ENCODE results near the gene NUDT16L1. TPM values are rescaled to one million over a fixed set of nuclear protein-coding genes. Genes with fewer than 3 reads are reported as not detected.

Gene NUDT16L1
- total RNA-seq: 10 to 100 TPM in 1 of 4 donors, 1 to 10 TPM in 3; 7.4 to 10.2 (median 8.8) TPM

GRCh38 chr16:4693296-4693955 lies at the start of gene NUDT16L1:
TSS of gene NUDT16L1 (plus strand) at chr16:4693562. CDS start at chr16:4693727, 165 bp downstream.
- peaks cover 19 to 25% of the 10 kb centered on the region in 2 donors for H3K4me1 ChIP-seq
- H3K27me3 ChIP-seq: no peaks in the 10 kb centered on the region
- in situ Hi-C loops (cut with MboI; ENCODE audit: low sequenced_read_pairs in 4 of 4): no loop called here
- ATAC-seq (peak; percentile 83 to 86), DNase-seq (peak; percentile 90 to 95)
- H3K9me3 ChIP-seq: no peaks in the 10 kb centered on the region
- peak within 1 kb of the TSS; percentile 68 to 90 (median 82) for H3K4me3 ChIP-seq
- H3K36me3 ChIP-seq: peaks cover 0 to 18% of the 10 kb centered on the region in 2 donors
- TF ChIP-seq, protein P1, sequence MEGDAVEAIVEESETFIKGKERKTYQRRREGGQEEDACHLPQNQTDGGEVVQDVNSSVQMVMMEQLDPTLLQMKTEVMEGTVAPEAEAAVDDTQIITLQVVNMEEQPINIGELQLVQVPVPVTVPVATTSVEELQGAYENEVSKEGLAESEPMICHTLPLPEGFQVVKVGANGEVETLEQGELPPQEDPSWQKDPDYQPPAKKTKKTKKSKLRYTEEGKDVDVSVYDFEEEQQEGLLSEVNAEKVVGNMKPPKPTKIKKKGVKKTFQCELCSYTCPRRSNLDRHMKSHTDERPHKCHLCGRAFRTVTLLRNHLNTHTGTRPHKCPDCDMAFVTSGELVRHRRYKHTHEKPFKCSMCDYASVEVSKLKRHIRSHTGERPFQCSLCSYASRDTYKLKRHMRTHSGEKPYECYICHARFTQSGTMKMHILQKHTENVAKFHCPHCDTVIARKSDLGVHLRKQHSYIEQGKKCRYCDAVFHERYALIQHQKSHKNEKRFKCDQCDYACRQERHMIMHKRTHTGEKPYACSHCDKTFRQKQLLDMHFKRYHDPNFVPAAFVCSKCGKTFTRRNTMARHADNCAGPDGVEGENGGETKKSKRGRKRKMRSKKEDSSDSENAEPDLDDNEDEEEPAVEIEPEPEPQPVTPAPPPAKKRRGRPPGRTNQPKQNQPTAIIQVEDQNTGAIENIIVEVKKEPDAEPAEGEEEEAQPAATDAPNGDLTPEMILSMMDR (IDR thresholded peaks at IDR 0.05 in 4 of 5, conservative IDR thresholded peaks at IDR 0.05 in 1 of 5): peak in 4 of 5 experiments; percentile 31 to 57 (median 42)
- TF ChIP-seq POLR2A (IDR thresholded peaks at IDR 0.05): peak; percentile 43 to 50
- peak within 1 kb of the TSS; percentile 66 to 89 (median 82) for H3K27ac ChIP-seq
- intact Hi-C loops (cut with DNase I; ENCODE audit: low total_unique reads): loop anchor here (1.0 to 2.0 kb wide), 3 partner anchors 41 to 263 kb away; partner anchors contain the start of genes ANKS3 and DNAAF8

- no peak for ATAC-seq
Measured at GRCh38 chr16:4646773-4647643, 46.4 kb upstream of the NUDT16L1 start.

GRCh38 chr16:4647644-4647980 lies 45.8 kb upstream of the NUDT16L1 start:
- Histone ChIP-seq H3K9me3 (no peaks in the 10 kb centered on the region), H3K27me3 (no peaks in the 10 kb centered on the region), H3K27ac (no peak overlapping the region), H3K4me3 (no peak overlapping the region), H3K36me3 (peaks cover 0 to 25% of the 10 kb centered on the region in 2 donors), H3K4me1 (peaks cover 0 to 3% of the 10 kb centered on the region in 2 donors)
- no peak for TF ChIP-seq POLR2A (IDR thresholded peaks at IDR 0.05)
- TF ChIP-seq, protein P1 (IDR thresholded peaks at IDR 0.05 in 4 of 5, conservative IDR thresholded peaks at IDR 0.05 in 1 of 5): no peak
- intact Hi-C loops (cut with DNase I; ENCODE audit: low total_unique reads): no loop called here
- in situ Hi-C loops (cut with MboI; ENCODE audit: low sequenced_read_pairs in 4 of 4): no loop called here
- ATAC-seq: no peak
- DNase-seq: no peak

More at GRCh38 chr16:4646773-4647643, 46.4 kb upstream of the NUDT16L1 start:
- TF ChIP-seq POLR2A (IDR thresholded peaks at IDR 0.05): no peak
- TF ChIP-seq, protein P1 (IDR thresholded peaks at IDR 0.05 in 4 of 5, conservative IDR thresholded peaks at IDR 0.05 in 1 of 5): no peak
- in situ Hi-C loops (cut with MboI; ENCODE audit: low sequenced_read_pairs in 4 of 4) (no loop called here), intact Hi-C loops (cut with DNase I; ENCODE audit: low total_unique reads) (no loop called here)
- Histone ChIP-seq H3K4me1 (peaks cover 0 to 3% of the 10 kb centered on the region in 2 donors), H3K9me3 (no peaks in the 10 kb centered on the region), H3K36me3 (peaks cover 0 to 19% of the 10 kb centered on the region in 2 donors), H3K27me3 (no peaks in the 10 kb centered on the region), H3K27ac (no peak overlapping the region), H3K4me3 (no peak overlapping the region)
- no peak for DNase-seq

- DNase-seq (no peak), ATAC-seq (no peak)
- no peaks in the 10 kb centered on the region for H3K27me3 ChIP-seq
- intact Hi-C loops (cut with DNase I; ENCODE audit: low total_unique reads) (no loop called here), in situ Hi-C loops (cut with MboI; ENCODE audit: low sequenced_read_pairs in 4 of 4) (no loop called here)
- H3K9me3 ChIP-seq: no peaks in the 10 kb centered on the region
- peaks cover 0 to 3% of the 10 kb centered on the region in 2 donors for H3K4me1 ChIP-seq
- H3K36me3 ChIP-seq: peaks cover 0 to 38% of the 10 kb centered on the region in 2 donors
- H3K4me3 ChIP-seq: no peak overlapping the region
- H3K27ac ChIP-seq: no peak overlapping the region
- no peak for TF ChIP-seq POLR2A (IDR thresholded peaks at IDR 0.05)
- TF ChIP-seq, protein P1 (IDR thresholded peaks at IDR 0.05 in 4 of 5, conservative IDR thresholded peaks at IDR 0.05 in 1 of 5): no peak
Measured at GRCh38 chr16:4648917-4649316, 44.4 kb upstream of the NUDT16L1 start.
